ENCODE measurements around the gene ADAMTS19. TPM values are rescaled to one million over a fixed set of nuclear protein-coding genes. Genes with fewer than 3 reads are reported as not detected.

ADAMTS19 gene
- total RNA-seq, 1 donor from 2014 or later: 14.8 TPM

DNA sequence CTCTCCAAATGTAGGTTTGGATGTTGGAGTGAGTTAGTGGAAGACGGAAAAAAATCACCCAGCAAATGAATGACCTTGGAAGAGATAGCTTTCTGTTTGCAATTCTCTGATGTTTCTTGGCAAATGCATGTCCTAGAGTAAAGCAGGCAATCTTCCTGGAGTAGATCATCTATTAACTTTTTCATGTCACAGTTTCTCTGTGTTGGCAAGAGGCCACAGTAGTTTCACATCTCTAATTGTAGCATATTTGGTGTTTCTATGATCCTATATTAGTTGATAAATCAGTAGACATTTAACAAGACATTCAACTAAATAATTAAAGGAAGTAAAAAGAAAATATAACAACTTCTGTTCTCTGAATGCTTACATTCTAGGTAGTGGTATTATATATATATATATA lies 149.6 kb downstream of the ADAMTS19 start:
- DNase-seq (ENCODE audit: low spot score in 2 of 2, unreplicated experiment in 2 of 2): no peak
- Mint-ChIP-seq H3K27ac (no peak overlapping the region), H3K36me3 (peaks cover 4% of the 10 kb centered on the region), H3K27me3 (ENCODE audit: low read depth) (no peaks in the 10 kb centered on the region), H3K9me3 (peaks cover 3% of the 10 kb centered on the region), H3K4me3 (no peak overlapping the region), H3K4me1 (no peaks in the 10 kb centered on the region)
- TF ChIP-seq, protein P1, sequence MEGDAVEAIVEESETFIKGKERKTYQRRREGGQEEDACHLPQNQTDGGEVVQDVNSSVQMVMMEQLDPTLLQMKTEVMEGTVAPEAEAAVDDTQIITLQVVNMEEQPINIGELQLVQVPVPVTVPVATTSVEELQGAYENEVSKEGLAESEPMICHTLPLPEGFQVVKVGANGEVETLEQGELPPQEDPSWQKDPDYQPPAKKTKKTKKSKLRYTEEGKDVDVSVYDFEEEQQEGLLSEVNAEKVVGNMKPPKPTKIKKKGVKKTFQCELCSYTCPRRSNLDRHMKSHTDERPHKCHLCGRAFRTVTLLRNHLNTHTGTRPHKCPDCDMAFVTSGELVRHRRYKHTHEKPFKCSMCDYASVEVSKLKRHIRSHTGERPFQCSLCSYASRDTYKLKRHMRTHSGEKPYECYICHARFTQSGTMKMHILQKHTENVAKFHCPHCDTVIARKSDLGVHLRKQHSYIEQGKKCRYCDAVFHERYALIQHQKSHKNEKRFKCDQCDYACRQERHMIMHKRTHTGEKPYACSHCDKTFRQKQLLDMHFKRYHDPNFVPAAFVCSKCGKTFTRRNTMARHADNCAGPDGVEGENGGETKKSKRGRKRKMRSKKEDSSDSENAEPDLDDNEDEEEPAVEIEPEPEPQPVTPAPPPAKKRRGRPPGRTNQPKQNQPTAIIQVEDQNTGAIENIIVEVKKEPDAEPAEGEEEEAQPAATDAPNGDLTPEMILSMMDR (IDR thresholded peaks at IDR 0.05; ENCODE audit: unreplicated experiment): no peak

DNA sequence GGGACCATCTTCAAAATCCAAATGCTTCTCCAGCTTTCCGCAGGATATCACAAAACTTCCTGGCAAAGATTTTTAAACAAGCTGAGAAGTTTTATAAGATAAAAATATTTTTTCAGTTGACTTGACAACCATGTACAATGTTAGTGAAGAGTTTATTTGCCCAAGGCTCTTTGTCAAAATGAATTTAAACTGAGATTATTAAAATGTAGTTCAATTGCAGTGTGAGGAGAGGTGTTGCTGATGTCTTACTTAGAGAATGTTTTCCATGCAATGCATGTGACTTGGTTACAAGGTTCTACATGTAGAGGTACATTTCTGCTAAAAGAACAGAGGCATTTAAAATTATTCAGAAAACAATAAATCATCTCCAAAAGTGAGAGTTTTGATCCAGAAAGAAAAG lies 156.4 kb downstream of the ADAMTS19 start:
- Mint-ChIP-seq H3K27ac (no peak overlapping the region), H3K4me1 (no peaks in the 10 kb centered on the region), H3K36me3 (peaks cover 2% of the 10 kb centered on the region), H3K9me3 (peaks cover 2% of the 10 kb centered on the region), H3K4me3 (no peak overlapping the region), H3K27me3 (ENCODE audit: low read depth) (no peaks in the 10 kb centered on the region)
- TF ChIP-seq, protein P1 (IDR thresholded peaks at IDR 0.05; ENCODE audit: unreplicated experiment): no peak
- no peak for DNase-seq (ENCODE audit: low spot score in 2 of 2, unreplicated experiment in 2 of 2)

DNA sequence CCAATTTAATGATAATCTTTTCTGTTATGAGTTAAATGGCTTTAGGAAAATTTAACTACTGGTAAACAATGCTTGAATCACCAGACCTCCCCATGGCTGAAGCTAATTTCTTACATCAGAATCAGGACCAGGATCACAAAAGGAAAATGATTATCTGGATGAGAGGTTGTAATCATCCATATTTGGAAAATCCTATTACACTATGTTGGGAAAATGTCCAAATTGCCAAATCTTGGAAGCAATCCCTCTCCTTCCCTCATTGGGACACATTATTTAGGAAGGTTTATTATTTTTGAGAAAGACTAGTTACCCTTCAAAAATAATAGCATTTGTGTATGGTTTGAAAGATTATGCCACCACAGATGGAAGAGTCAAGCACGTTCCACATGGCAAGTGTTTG lies 157.1 kb downstream of the ADAMTS19 start:
- Mint-ChIP-seq H3K36me3 (no peaks in the 10 kb centered on the region), H3K27me3 (ENCODE audit: low read depth) (no peaks in the 10 kb centered on the region), H3K4me1 (no peaks in the 10 kb centered on the region), H3K27ac (no peak overlapping the region), H3K9me3 (no peaks in the 10 kb centered on the region), H3K4me3 (no peak overlapping the region)
- no peak for DNase-seq (ENCODE audit: low spot score in 2 of 2, unreplicated experiment in 2 of 2)
- TF ChIP-seq, protein P1 (IDR thresholded peaks at IDR 0.05; ENCODE audit: unreplicated experiment): no peak

DNA sequence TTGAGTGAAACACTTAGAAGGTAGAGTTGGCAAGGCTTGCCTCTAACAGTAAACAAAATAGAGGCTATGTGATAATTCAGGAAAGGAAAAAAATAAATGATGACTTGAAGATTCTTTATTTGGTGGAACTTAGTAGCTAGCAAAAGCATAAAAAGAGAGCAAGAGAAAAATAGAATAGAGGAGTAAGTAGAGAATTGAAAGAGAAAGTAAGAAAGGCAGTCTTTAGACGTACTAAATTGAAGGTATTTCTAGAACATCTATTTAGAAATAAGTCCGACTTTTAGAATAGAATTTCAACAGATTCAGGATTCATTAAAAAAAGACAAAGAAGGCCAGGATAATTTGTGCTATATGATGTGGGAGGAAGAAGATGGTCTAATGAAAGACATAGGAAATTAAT lies 159.7 kb downstream of the ADAMTS19 start:
- DNase-seq (ENCODE audit: low spot score in 2 of 2, unreplicated experiment in 2 of 2): no peak
- Mint-ChIP-seq H3K27me3 (ENCODE audit: low read depth) (no peaks in the 10 kb centered on the region), H3K36me3 (peaks cover 2% of the 10 kb centered on the region), H3K27ac (no peak overlapping the region), H3K9me3 (no peaks in the 10 kb centered on the region), H3K4me3 (no peak overlapping the region), H3K4me1 (no peaks in the 10 kb centered on the region)
- TF ChIP-seq, protein P1 (IDR thresholded peaks at IDR 0.05; ENCODE audit: unreplicated experiment): no peak

DNA sequence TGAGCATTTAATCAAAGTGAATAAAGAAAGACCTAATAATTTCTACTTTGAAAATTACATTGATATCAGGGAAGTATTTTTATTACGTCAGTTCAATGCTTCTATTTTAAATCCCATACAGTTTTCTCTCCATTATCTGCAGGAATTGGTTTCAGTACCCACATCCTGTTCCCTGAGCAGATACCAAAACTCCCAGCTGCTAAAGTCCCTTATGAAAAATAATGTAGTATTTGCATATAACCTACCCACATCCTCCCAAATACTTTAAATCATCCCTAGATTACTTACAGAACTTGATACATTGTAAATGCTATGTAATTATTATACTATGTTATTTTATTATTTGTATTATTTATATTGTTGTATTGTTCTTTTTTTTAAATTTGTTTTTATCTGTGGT lies 162.4 kb downstream of the ADAMTS19 start:
- Mint-ChIP-seq H3K4me1 (no peaks in the 10 kb centered on the region), H3K36me3 (peaks cover 4% of the 10 kb centered on the region), H3K4me3 (no peak overlapping the region), H3K27me3 (ENCODE audit: low read depth) (no peaks in the 10 kb centered on the region), H3K9me3 (peaks cover 7% of the 10 kb centered on the region), H3K27ac (no peak overlapping the region)
- TF ChIP-seq, protein P1 (IDR thresholded peaks at IDR 0.05; ENCODE audit: unreplicated experiment): no peak
- DNase-seq (ENCODE audit: low spot score in 2 of 2, unreplicated experiment in 2 of 2): no peak

DNA sequence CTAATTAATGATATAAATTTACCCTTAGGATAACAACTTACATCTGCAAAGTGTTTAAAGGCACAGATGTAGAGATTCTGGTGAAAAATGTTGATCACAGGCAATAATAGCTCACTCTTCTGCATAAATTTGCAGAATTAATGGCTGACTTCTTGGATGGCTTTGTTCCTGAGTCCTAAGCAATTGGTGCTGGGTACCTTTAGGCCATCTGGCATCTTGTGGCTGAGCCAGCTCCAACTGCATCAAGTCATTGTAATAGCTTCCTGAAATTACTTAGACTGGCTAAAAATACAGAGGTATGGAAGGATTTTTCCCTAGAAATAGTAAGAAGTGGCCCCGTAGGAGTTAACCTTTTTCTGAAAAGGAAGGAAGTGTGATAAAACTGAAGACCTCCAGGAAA lies 169.5 kb downstream of the ADAMTS19 start:
- no peaks in the 10 kb centered on the region for H3K27me3 Mint-ChIP-seq (ENCODE audit: low read depth)
- TF ChIP-seq, protein P1 (IDR thresholded peaks at IDR 0.05; ENCODE audit: unreplicated experiment): no peak
- peaks cover 12% of the 10 kb centered on the region for H3K36me3 Mint-ChIP-seq
- H3K9me3 Mint-ChIP-seq: peaks cover 31% of the 10 kb centered on the region
- DNase-seq (ENCODE audit: low spot score in 2 of 2, unreplicated experiment in 2 of 2): no peak
- H3K4me1 Mint-ChIP-seq: no peaks in the 10 kb centered on the region
- H3K4me3 Mint-ChIP-seq: no peak overlapping the region
- no peak overlapping the region for H3K27ac Mint-ChIP-seq
